RKO (cell line): ENCODE results near the gene PDCD1LG2.

ENCODE experiments used
- DNase-seq: peaks from one replicate; pipeline ENCODE4 v3.0.0-alpha.2; 2016; ENCODE audit warnings: low spot score

The PDCD1LG2 gene

GRCh38 chr9:5611321-5612184 lies 101.2 kb downstream of the PDCD1LG2 start:
- DNase-seq = no peak

DNA sequence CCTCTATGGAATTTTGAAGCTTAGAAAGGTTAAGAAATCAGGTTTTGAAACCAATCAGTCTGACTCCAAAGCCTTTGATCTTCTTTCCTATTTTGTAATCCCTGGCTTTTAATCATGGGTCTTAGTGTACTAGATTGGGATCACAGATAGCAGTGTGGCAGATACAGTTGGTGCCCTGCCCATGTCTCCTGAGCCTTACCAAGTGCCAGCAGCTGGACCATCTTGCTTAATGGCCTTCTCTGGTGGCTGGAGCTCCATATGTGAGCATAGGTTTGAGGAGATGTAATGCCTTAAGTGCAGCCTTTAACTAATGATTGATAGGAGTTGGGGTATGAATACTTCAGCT lies 101.8 kb downstream of the PDCD1LG2 start:
- DNase-seq = no peak

DNA sequence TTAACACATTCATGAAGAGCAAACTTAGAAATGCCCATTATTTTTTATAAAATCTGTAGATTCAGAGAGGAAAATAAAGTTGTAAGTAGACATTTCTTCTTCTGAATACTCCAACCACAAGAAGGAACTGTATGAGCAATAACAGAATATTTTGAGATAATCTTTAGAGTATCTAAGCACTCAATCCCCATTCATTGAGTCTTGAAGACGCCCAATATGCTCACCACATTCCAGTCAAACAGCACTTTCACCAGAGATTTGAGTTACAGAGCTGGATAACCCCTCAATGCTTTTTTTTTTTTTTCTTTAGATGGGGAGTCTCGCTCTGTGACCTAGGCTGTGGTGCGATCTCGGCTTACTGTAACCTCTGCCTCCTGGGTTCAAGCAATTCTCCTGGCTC lies 103.9 kb downstream of the PDCD1LG2 start:
- no peak for DNase-seq

DNA sequence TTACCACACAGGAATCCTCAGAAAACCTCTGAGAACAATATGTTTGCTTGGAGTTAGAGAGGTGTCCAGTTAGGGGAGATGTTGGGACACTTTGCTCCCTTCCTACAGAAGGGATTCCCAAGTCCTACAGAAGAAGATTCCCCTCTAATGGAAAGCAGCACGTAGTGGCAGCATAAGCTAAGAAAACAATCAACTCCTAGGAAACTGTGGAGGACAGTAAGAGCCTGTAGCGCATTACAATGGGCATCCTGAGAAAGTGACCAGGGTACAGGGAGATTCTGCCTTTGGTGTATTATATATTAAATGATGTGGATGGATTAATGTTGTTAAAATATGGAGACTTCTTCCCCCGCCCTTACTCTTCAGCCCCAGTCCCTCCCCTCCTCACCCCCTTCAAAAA lies 104.7 kb downstream of the PDCD1LG2 start:
- DNase-seq = no peak

GRCh38 chr9:5617749-5618148 lies 107.4 kb downstream of the PDCD1LG2 start:
- no peak for DNase-seq

DNA sequence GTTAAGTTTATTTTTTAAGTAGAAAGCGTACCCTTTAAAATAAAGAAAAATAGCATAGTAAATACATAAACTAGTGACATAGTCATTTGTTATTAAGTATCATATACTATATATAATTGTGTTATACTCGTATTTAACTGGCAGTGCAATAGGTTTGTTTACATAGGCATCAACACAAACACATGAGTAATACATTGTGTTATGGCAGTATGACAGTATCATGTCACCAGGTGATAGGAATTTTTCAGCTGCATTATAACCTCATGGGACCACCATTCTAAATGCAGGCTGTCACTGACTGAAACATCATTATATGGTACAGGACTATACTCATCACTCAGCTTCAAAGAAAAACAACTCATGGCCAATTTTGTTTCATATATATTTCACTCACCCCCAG lies 110.2 kb downstream of the PDCD1LG2 start:
- DNase-seq = no peak
